Neural cell (in vitro differentiated cells): ENCODE data around the gene GPR62. TPM values are rescaled to one million over a fixed set of nuclear protein-coding genes. Genes with fewer than 3 reads are reported as not detected.
A peak's percentile ranks its signal among the peaks of the same experiment; 100 is the strongest.

Experiments used
- H2AFZ ChIP-seq: fragments of 200-600, 300-800 bp; sonication (generic), shearing (Covaris generic); 2 replicates; pipeline ENCODE4 v1.6.0; 2014; ENCODE audit warnings: low read depth, mild to moderate bottlenecking, antibody characterized with exemption, low read length, moderate library complexity
- H3F3A ChIP-seq: fragments of 200-600 bp; shearing (Covaris generic); 2 replicates; pipeline ENCODE4 v1.6.1; 2016; ENCODE audit warnings: mild to moderate bottlenecking, moderate library complexity, mixed read lengths, antibody characterized with exemption, low read length; ENCODE audit not compliant: insufficient read depth, poor library complexity, severe bottlenecking
- H3K27ac ChIP-seq: fragments of 200-600, 300-800 bp; sonication (generic), shearing (Covaris generic); 2 replicates; pipeline ENCODE4 v1.5.1; 2014; ENCODE audit warnings: mild to moderate bottlenecking, low read length, moderate library complexity
- H3K27me3 ChIP-seq: fragments of 300-800, 200-600 bp; sonication (generic), shearing (Covaris generic); 2 replicates; pipeline ENCODE4 v1.6.0; 2014; ENCODE audit warnings: mild to moderate bottlenecking, low read depth, low read length, moderate library complexity; ENCODE audit not compliant: insufficient read depth
- H3K36me3 ChIP-seq: fragments of 300-800, 200-600 bp; sonication (generic), shearing (Covaris generic); 2 replicates; pipeline ENCODE4 v1.5.1; 2014; ENCODE audit warnings: mild to moderate bottlenecking, antibody characterized with exemption, low read length, moderate library complexity; ENCODE audit not compliant: insufficient read depth
- H3K4me2 ChIP-seq: fragments of 300-800, 200-600 bp; sonication (generic), shearing (Covaris generic); 2 replicates; pipeline ENCODE4 v1.6.0; 2014; ENCODE audit warnings: mild to moderate bottlenecking, low read length
- H3K4me3 ChIP-seq: fragments of 300-800, 200-600 bp; sonication (generic), shearing (Covaris generic); 2 replicates; pipeline ENCODE4 v1.5.1; 2014; ENCODE audit warnings: mild to moderate bottlenecking, low read length, moderate library complexity
- H3K79me2 ChIP-seq: fragments of 200-600 bp; shearing (Covaris generic); replicated peaks from 2 replicates; pipeline ENCODE4 v1.6.0; 2014; ENCODE audit warnings: mild to moderate bottlenecking, low read length, moderate library complexity; ENCODE audit not compliant: insufficient read depth
- H3K9ac ChIP-seq: fragments of 300-800, 200-600 bp; sonication (generic), shearing (Covaris generic); 2 replicates; pipeline ENCODE4 v1.6.1; 2016; ENCODE audit warnings: mild to moderate bottlenecking, low read length, mixed read lengths
- H3K9me2 ChIP-seq: fragments of 200-600 bp; shearing (Covaris generic); 2 replicates; pipeline ENCODE4 v1.6.1; 2016; ENCODE audit warnings: mild to moderate bottlenecking, low read length, mixed read lengths; ENCODE audit not compliant: insufficient read depth
- H3K9me3 ChIP-seq: fragments of 200-600, 300-800 bp; sonication (generic), shearing (Covaris generic); 2 replicates; pipeline ENCODE4 v1.6.1; 2016; ENCODE audit warnings: mild to moderate bottlenecking, mixed run types, low read length, moderate library complexity, mixed read lengths
- H4K20me1 ChIP-seq: fragments of 200-600 bp; shearing (Covaris generic); 2 replicates; pipeline ENCODE4 v1.6.1; 2016; ENCODE audit warnings: mild to moderate bottlenecking, mixed run types; ENCODE audit not compliant: insufficient read depth
- CTCF ChIP-seq: fragments of 450-650 bp; IDR thresholded peaks from 2 replicates; pipeline ENCODE4 v1.5.1; 2014; ENCODE audit warnings: antibody characterized with exemption, mild to moderate bottlenecking, moderate library complexity; ENCODE audit not compliant: poor library complexity, severe bottlenecking
- EP300 ChIP-seq: fragments of 450-650 bp; conservative IDR thresholded peaks from 2 replicates; pipeline ENCODE4 v1.6.1; 2014; ENCODE audit warnings: antibody characterized with exemption, mild to moderate bottlenecking, moderate library complexity; ENCODE audit not compliant: poor library complexity, severe bottlenecking
- EZH2 ChIP-seq: fragments of 200-600, 300-800 bp; shearing (Covaris generic), sonication (generic); IDR thresholded peaks from 2 replicates; pipeline ENCODE4 v1.6.1; 2014; ENCODE audit warnings: antibody characterized with exemption, low read length, borderline replicate concordance, mild to moderate bottlenecking; ENCODE audit not compliant: insufficient read depth, poor library complexity, severe bottlenecking
- MXI1 ChIP-seq: fragments of 450-650 bp; conservative IDR thresholded peaks from 2 replicates; pipeline ENCODE4 v1.6.1; 2014; ENCODE audit warnings: antibody characterized with exemption, mild to moderate bottlenecking; ENCODE audit not compliant: poor library complexity, severe bottlenecking
- POLR2AphosphoS5 ChIP-seq: IDR thresholded peaks from 2 replicates; pipeline ENCODE4 v1.6.1; 2012
- RAD21 ChIP-seq: fragments of 450-650 bp; conservative IDR thresholded peaks from 2 replicates; pipeline ENCODE4 v1.6.1; 2014; ENCODE audit warnings: antibody characterized with exemption, mild to moderate bottlenecking, moderate library complexity
- REST ChIP-seq: IDR thresholded peaks from 2 replicates; pipeline ENCODE4 v1.6.1; 2012; ENCODE audit warnings: borderline replicate concordance
- SMC3 ChIP-seq: fragments of 450-650 bp; conservative IDR thresholded peaks from 2 replicates; pipeline ENCODE4 v1.6.1; 2014; ENCODE audit warnings: antibody characterized with exemption, mild to moderate bottlenecking, moderate library complexity; ENCODE audit not compliant: poor library complexity
- TAF1 ChIP-seq: IDR thresholded peaks from 2 replicates; pipeline ENCODE4 v1.6.1; 2012; ENCODE audit warnings: low read depth
- polyA plus RNA-seq: library from polyadenylated mRNA; depleted of rRNA; stranded (reverse); fragments of >200 nt; gene quantifications from 2 replicates; pipeline ENCODE4 v1.2.3, GENCODE V29; 2014

GPR62 gene
- polyA plus RNA-seq, 1 donor from 2014 or later: not detected

- TF ChIP-seq MXI1: peak; percentile 31
- TF ChIP-seq POLR2AphosphoS5: no peak
- peak; percentile 41 for TF ChIP-seq SMC3
- peak; percentile 39 for TF ChIP-seq RAD21
- TF ChIP-seq EP300: peak; percentile 41
- TF ChIP-seq CTCF: no peak
- peak overlapping the region; percentile 74 for H3K27ac ChIP-seq
Measured at GRCh38 chr3:52002748-52003147, 47.6 kb downstream of the GPR62 start.

GRCh38 chr3:52004163-52004787 lies 49.1 kb downstream of the GPR62 start:
- Histone ChIP-seq H3K79me2 (no peaks in the 10 kb centered on the region), H3K4me2 (no peak overlapping the region), H3K27me3 (no peaks in the 10 kb centered on the region), H4K20me1 (no peaks in the 10 kb centered on the region), H3K9me3 (no peaks in the 10 kb centered on the region), H3K36me3 (no peaks in the 10 kb centered on the region), H3F3A (no peaks in the 10 kb centered on the region), H3K9me2 (no peaks in the 10 kb centered on the region), H2AFZ (no peak overlapping the region), H3K27ac (peak overlapping the region; percentile 74), H3K9ac (peak overlapping the region; percentile 61), H3K4me3 (no peak overlapping the region)
- TF ChIP-seq MXI1 (no peak), RAD21 (peak; percentile 90), CTCF (peak; percentile 81), SMC3 (peak; percentile 88)

More at GRCh38 chr3:52002748-52003147, 47.6 kb downstream of the GPR62 start:
- H3K4me2 ChIP-seq: peak overlapping the region; percentile 42
- no peaks in the 10 kb centered on the region for H3K36me3 ChIP-seq
- no peaks in the 10 kb centered on the region for H3K27me3 ChIP-seq
- H3K9me3 ChIP-seq: no peaks in the 10 kb centered on the region
- no peaks in the 10 kb centered on the region for H3K9me2 ChIP-seq
- no peaks in the 10 kb centered on the region for H3K79me2 ChIP-seq
- H3F3A ChIP-seq: no peaks in the 10 kb centered on the region
- peak overlapping the region; percentile 66 for H3K9ac ChIP-seq
- H3K4me3 ChIP-seq: peak overlapping the region; percentile 54
- H2AFZ ChIP-seq: peak overlapping the region; percentile 54
- no peaks in the 10 kb centered on the region for H4K20me1 ChIP-seq

- Histone ChIP-seq H3K27ac (peak overlapping the region; percentile 74), H2AFZ (peak overlapping the region; percentile 32), H3K4me3 (peak overlapping the region; percentile 55), H3K9me2 (no peaks in the 10 kb centered on the region), H3F3A (no peaks in the 10 kb centered on the region), H4K20me1 (no peaks in the 10 kb centered on the region), H3K9ac (peak overlapping the region; percentile 61), H3K4me2 (peak overlapping the region; percentile 51), H3K9me3 (no peaks in the 10 kb centered on the region), H3K79me2 (no peaks in the 10 kb centered on the region), H3K27me3 (no peaks in the 10 kb centered on the region), H3K36me3 (no peaks in the 10 kb centered on the region)
- TF ChIP-seq MXI1 (no peak), TAF1 (no peak), CTCF (no peak), EP300 (no peak), EZH2 (no peak), SMC3 (no peak), REST (no peak), RAD21 (no peak), POLR2AphosphoS5 (no peak)
Measured at GRCh38 chr3:52004906-52005395, 49.8 kb downstream of the GPR62 start.
